NOMO-1 treated with DMSO at 0.1 percent for 48 hours (cell line): Measurements from ENCODE around the gene MAP2K1.
"Not testable (repeated sequence)": the region's sequence is repeated elsewhere in the genome, so short reads cannot be mapped to it uniquely, and the experiment has no call there.

Source experiments
- DNase-seq: peaks from one replicate; lab custom pipeline; 2025; ENCODE audit not compliant: unreplicated experiment; lab: John Stamatoyannopoulos, UW

MAP2K1 gene

GRCh38 chr15:66503041-66503648, 116.4 kb downstream of the MAP2K1 start:
- not testable (repeated sequence) for DNase-seq

- no peak for DNase-seq
Observed at GRCh38 chr15:66503780-66504562, 117.3 kb downstream of the MAP2K1 start.

- DNase-seq: peak; percentile 84
Observed at GRCh38 chr15:66504563-66505429, 118.1 kb downstream of the MAP2K1 start, which contains the start of the genes RPL4 and ZWILCH. Gene RPL4, minus strand, starts transcription at chr15:66504855. Its CDS starts 65 bp downstream, at chr15:66504790. Gene ZWILCH, plus strand, starts transcription at chr15:66505326. Its CDS starts 13 bp downstream, at chr15:66505339.

- peak; percentile 28 for DNase-seq
Observed at GRCh38 chr15:66505430-66505811, 118.7 kb downstream of the MAP2K1 start.

GRCh38 chr15:66505818-66506217, 119.1 kb downstream of the MAP2K1 start:
- no peak for DNase-seq

- DNase-seq: no peak
Observed at GRCh38 chr15:66508293-66508883, 121.7 kb downstream of the MAP2K1 start.

GRCh38 chr15:66514586-66514985, 127.9 kb downstream of the MAP2K1 start:
- DNase-seq: no peak

GRCh38 chr15:66515901-66516322, 129.2 kb downstream of the MAP2K1 start:
- no peak for DNase-seq

- no peak for DNase-seq
Observed at GRCh38 chr15:66523926-66524325, 137.2 kb downstream of the MAP2K1 start.

- no peak for DNase-seq
Observed at GRCh38 chr15:66524838-66525237, 138.1 kb downstream of the MAP2K1 start.

- no peak for DNase-seq
Observed at GRCh38 chr15:66535056-66535455, 148.3 kb downstream of the MAP2K1 start.
